Heart right ventricle (tissue), 16 donors: ENCODE data around the gene PRIM1. TPM values are rescaled to one million over a fixed set of nuclear protein-coding genes. Genes with fewer than 3 reads are reported as not detected.

ENCODE experiments used
- ATAC-seq, 8 donors: fragments of 200-7000 bp; cut with Tn5 transposase; one replicate each; pipeline ENCODE4 v1.9.1; 2020; ENCODE audit warnings: mild to moderate bottlenecking in 8 of 8, moderate library complexity in 8 of 8, moderate number of reproducible peaks in 1 of 8
- DNase-seq, 2 donors: peaks; one replicate each; pipeline ENCODE4 v3.0.0-alpha.2; 2020
- H3K27ac ChIP-seq, 10 donors: fragments of 200-600 bp; sonication (generic) in 2 of 10; one replicate each; pipeline versions ENCODE4 v1.5.0 to v1.8.0; 2020 to 2022; ENCODE audit warnings: mild to moderate bottlenecking in 3 of 10
- H3K27me3 ChIP-seq, 7 donors: fragments of 200-600 bp; one replicate each; pipeline ENCODE4 v1.8.0; 2021 to 2022; ENCODE audit warnings: mild to moderate bottlenecking in 2 of 7
- H3K36me3 ChIP-seq, 9 donors: fragments of 200-600 bp; sonication (generic) in 1 of 9; one replicate each; pipeline versions ENCODE4 v1.5.0 to v1.8.0; 2020 to 2022; ENCODE audit warnings: mild to moderate bottlenecking in 2 of 9
- H3K4me1 ChIP-seq, 9 donors: fragments of 200-600 bp; sonication (generic) in 1 of 9; one replicate each; pipeline versions ENCODE4 v1.5.0 to v1.8.0; 2020 to 2022; ENCODE audit warnings: mild to moderate bottlenecking in 4 of 9
- H3K4me3 ChIP-seq, 10 donors: fragments of 200-600 bp; sonication (generic) in 2 of 10; one replicate each; pipeline versions ENCODE4 v1.5.0 to v1.8.0; 2020 to 2022; ENCODE audit warnings: mild to moderate bottlenecking in 7 of 10, moderate library complexity in 2 of 10
- H3K9me3 ChIP-seq, 11 donors: fragments of 200-600 bp in 10 of 11; sonication (generic) in 2 of 11; one replicate each; pipeline versions ENCODE4 v1.5.0 to v1.8.0; 2013 to 2022; ENCODE audit warnings: mild to moderate bottlenecking in 2 of 11, control low read depth in 1 of 11, moderate library complexity in 1 of 11
- WGBS, 2 donors: extraction: QIAGEN DNeasy Blood & Tissue Kit; methylation state at CpG; one replicate each; pipeline ENCODE4 v1.1.7; 2013; ENCODE audit warnings: inconsistent platforms in 1 of 2; 5-methylcytosine and 5-hydroxymethylcytosine counted together
- intact Hi-C, 10 donors: fragments of 100-400 bp; cut with DNase I; formaldehyde crosslinking; loops; one replicate each; pipeline versions ENCODE4 v1.11.1 to v1.14.2; 2022
- polyA plus RNA-seq, 2 donors: library from polyadenylated mRNA; stranded (reverse); fragments of 200-250 nt; gene quantifications; one replicate each; pipeline ENCODE4 v1.2.3, GENCODE V29; 2013
- total RNA-seq, 10 donors: library from RNA; stranded (reverse); fragmentation: NEBNext Ultra II Directional in 3 of 10; extraction: Animal tissue kit (Norgen Biotek cat#: 25700) in 3 of 10; gene quantifications; one replicate each; pipeline versions ENCODE4 v1.2.1 to v1.2.4, GENCODE V29; 2021 to 2023
- TF ChIP-seq, protein P1 (sequence below), 9 donors: fragments of 200-600 bp; sonication (generic) in 2 of 9; IDR thresholded peaks; one replicate each; pipeline versions ENCODE4 v1.5.0 to v1.8.0; 2021 to 2022; ENCODE audit warnings: antibody characterized with exemption in 9 of 9, mild to moderate bottlenecking in 5 of 9, moderate library complexity in 1 of 9
- donor health status: Arrhythmogenic right ventricular cardiomyopathy.
- donor health status: ischemic (EF 13 %, LVEDD 7.1; RV severe dilation, severe dysfunction).
- donor health status: healthy with polysubstance abuse.
- donor health status: DM: no; HTN: yes; CAD: no.
- donor health status: DM: no; HTN: no; CAD: no.
- donor health status: ischemic (EF 25% LVEDD 6.9; RV normal size, moderate dysfunction).
- donor health status: ischemic (EF 25% LVEDD 5.7; RV mildly dilated, moderate dysfunction).
- donor health status: healthy.
- donor health status: DM: yes; HTN: yes; CAD: no.
- donor health status: Ischemic cardiomyopathy.
- donor health status: ischemic (EF 35%, LVEDD 5.7; RV mildly dilated, moderate dysfunction).
- donor health status: nonischemic (EF 11% LVEDD 7.7; RV severe dilation, severe dysfunction).
- donor health status: DM: yes; HTN: yes; CAD: no.
- donor health status: PGD.
- donor health status: ischemic (EF 29% LVEDD 5.4; RV normal size, mild dysfunction).
- donor health status: nonischemic (EF 23%, LVEDD 6.1; RV moderate dilation, normal function).

PRIM1 gene
- total and polyA plus RNA-seq, 12 donors: 1.8 to 4.7 (median 3.0) TPM

GRCh38 chr12:56695327-56696101, 56.6 kb downstream of the PRIM1 start:
- Histone ChIP-seq H3K4me3 (no peak overlapping the region), H3K27ac (no peak overlapping the region), H3K4me1 (peaks cover 0 to 16% (median 0%) of the 10 kb centered on the region in 9 donors), H3K27me3 (no peaks in the 10 kb centered on the region), H3K36me3 (no peaks in the 10 kb centered on the region), H3K9me3 (no peaks in the 10 kb centered on the region)
- intact Hi-C loops: no loop called here
- ATAC-seq (no peak), DNase-seq (no peak)
- 65 to 67% methylated on average over 2 of the region's 2 CpGs for WGBS, 2 donors
- TF ChIP-seq, protein P1, sequence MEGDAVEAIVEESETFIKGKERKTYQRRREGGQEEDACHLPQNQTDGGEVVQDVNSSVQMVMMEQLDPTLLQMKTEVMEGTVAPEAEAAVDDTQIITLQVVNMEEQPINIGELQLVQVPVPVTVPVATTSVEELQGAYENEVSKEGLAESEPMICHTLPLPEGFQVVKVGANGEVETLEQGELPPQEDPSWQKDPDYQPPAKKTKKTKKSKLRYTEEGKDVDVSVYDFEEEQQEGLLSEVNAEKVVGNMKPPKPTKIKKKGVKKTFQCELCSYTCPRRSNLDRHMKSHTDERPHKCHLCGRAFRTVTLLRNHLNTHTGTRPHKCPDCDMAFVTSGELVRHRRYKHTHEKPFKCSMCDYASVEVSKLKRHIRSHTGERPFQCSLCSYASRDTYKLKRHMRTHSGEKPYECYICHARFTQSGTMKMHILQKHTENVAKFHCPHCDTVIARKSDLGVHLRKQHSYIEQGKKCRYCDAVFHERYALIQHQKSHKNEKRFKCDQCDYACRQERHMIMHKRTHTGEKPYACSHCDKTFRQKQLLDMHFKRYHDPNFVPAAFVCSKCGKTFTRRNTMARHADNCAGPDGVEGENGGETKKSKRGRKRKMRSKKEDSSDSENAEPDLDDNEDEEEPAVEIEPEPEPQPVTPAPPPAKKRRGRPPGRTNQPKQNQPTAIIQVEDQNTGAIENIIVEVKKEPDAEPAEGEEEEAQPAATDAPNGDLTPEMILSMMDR (IDR thresholded peaks at IDR 0.05): no peak

DNA sequence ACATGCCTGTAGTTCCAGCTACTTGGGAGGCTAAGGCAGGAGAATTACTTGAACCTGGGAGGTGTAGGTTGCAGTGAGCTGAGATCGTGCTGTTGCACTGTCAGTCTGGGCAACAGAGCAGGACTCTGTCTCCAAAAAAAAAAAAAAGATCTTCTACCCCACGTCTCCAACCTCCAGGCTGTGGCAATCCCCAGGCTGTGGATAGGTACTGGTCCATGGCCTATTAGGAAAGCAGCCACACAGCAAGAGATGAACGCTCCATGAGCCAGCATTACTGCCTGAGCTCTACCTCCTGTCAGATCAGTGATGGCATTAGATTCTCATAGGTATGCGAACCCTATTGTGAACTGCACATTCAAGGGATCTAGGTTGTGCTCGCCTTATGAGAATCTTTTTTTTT, 58.0 kb downstream of the PRIM1 start:
- 87 to 90% methylated on average over 5 of the region's 5 CpGs for WGBS, 2 donors
- ATAC-seq: no peak
- TF ChIP-seq, protein P1 (IDR thresholded peaks at IDR 0.05): no peak

GRCh38 chr12:56688846-56689109, 63.3 kb downstream of the PRIM1 start:
- TF ChIP-seq, protein P1 (IDR thresholded peaks at IDR 0.05): no peak
- H3K36me3 ChIP-seq: peaks cover 0 to 9% (median 0%) of the 10 kb centered on the region in 9 donors
- intact Hi-C loops: loop anchor here in 7 of 10 donors (1.0 to 5.0 kb wide), 7 partner anchors 34 to 44 kb away; partner anchors contain the start of genes ATP5F1B (in 6 of the 7) and NACA (in 3 of the 7)
- DNase-seq: no peak
- peaks cover 5 to 43% (median 39%) of the 10 kb centered on the region in 9 donors for H3K4me1 ChIP-seq
- 4% methylated on average over 7 of the region's 7 CpGs for WGBS, 2 donors
- H3K4me3 ChIP-seq: peak overlapping the region; percentile 4 to 99 (median 88)
- no peak for ATAC-seq
- no peaks in the 10 kb centered on the region for H3K9me3 ChIP-seq
- H3K27ac ChIP-seq: peak overlapping the region; percentile 76 to 100 (median 98)
- no peaks in the 10 kb centered on the region for H3K27me3 ChIP-seq

More for the DNA sequence above, 58.0 kb downstream of the PRIM1 start:
- Histone ChIP-seq H3K36me3 (no peaks in the 10 kb centered on the region), H3K27ac (no peak overlapping the region), H3K27me3 (no peaks in the 10 kb centered on the region), H3K9me3 (no peaks in the 10 kb centered on the region), H3K4me3 (no peak overlapping the region), H3K4me1 (peaks cover 0 to 9% (median 3%) of the 10 kb centered on the region in 9 donors)
- intact Hi-C loops: no loop called here
- no peak for DNase-seq

- Histone ChIP-seq H3K27me3 (no peaks in the 10 kb centered on the region), H3K9me3 (no peaks in the 10 kb centered on the region), H3K4me1 (peaks cover 5 to 47% (median 43%) of the 10 kb centered on the region in 9 donors), H3K4me3 (peak within 1 kb of the TSS; percentile 78 to 99 (median 90)), H3K27ac (peak within 1 kb of the TSS; percentile 93 to 100 (median 98)), H3K36me3 (peaks cover 0 to 10% (median 0%) of the 10 kb centered on the region in 9 donors)
- WGBS, 2 donors: 1% methylated on average over 63 to 64 of the region's 64 CpGs
- TF ChIP-seq, protein P1 (IDR thresholded peaks at IDR 0.05): peak in 1 of 9 donors; percentile 10
- DNase-seq (peak; percentile 98), ATAC-seq (peak; percentile 94 to 97 (median 96))
- intact Hi-C loops: loop anchor here in 7 of 10 donors (1.0 to 5.0 kb wide), 7 partner anchors 34 to 43 kb away; partner anchors contain the start of genes ATP5F1B (in 6 of the 7) and NACA (in 3 of the 7)
Observed at GRCh38 chr12:56688129-56688845, 63.8 kb downstream of the PRIM1 start, which contains the start of gene PTGES3. TSS of gene PTGES3 (minus strand) at chr12:56688284. CDS start at chr12:56687999, 285 bp downstream.
